ENCODE results near the gene STK32B.
"Not testable (repeated sequence)": the region's sequence is repeated elsewhere in the genome, so short reads cannot be mapped to it uniquely, and the experiment has no call there.

The STK32B gene

GRCh38 chr4:5249727-5250126 is 198.4 kb downstream of the STK32B start:
- DNase-seq: no peak
- TF ChIP-seq GATA1 (IDR thresholded peaks at IDR 0.05; ENCODE audit: low read depth, low read length) (no peak), POLR2A (IDR thresholded peaks at IDR 0.05; ENCODE audit: low read length) (no peak)

DNA sequence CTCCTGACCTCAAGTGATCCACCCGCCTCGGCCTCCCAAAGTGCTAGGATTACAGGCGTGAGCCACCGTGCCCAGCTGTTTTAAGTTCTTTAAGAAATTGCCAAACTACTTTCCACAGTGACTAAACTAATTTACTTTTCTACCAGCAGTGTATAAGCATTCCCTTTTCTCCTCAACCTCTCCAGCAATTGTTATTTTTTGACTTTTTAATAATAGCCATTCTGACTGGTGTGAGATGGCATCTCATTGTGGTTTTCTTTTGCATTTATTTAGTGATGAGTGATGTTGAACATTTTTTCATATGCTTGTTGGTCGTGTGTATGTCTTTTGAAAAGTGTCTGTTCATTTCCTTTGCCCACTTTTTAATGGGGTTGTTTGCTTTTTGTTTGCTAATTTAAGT is 199.3 kb downstream of the STK32B start:
- not testable (repeated sequence) for DNase-seq

- DNase-seq: no peak
- TF ChIP-seq POLR2A (IDR thresholded peaks at IDR 0.05; ENCODE audit: low read length) (no peak), GATA1 (IDR thresholded peaks at IDR 0.05; ENCODE audit: low read depth, low read length) (no peak)
Observed at GRCh38 chr4:5256421-5256820, 205.1 kb downstream of the STK32B start.

DNA sequence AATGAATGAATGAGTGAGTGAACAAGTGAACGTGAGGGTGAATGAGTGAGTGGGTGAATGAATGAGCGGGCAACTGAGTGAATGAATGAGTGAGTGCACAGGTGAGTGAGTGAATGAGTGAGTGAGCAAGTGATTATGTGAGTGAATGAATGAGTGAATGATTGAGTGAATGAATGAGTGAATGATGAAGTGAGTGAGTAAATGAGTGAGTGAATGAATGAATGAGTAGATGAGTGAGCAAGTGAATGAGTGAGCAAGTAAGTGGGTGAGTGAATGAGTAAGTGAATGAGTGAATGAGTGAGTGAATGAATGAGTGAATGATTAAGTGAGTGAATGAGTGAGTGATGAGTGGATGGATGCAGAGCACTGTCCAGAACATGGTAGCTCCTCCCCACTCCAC is 205.8 kb downstream of the STK32B start:
- TF ChIP-seq GATA1 (IDR thresholded peaks at IDR 0.05; ENCODE audit: low read depth, low read length) (no peak), POLR2A (IDR thresholded peaks at IDR 0.05; ENCODE audit: low read length) (no peak)
- no peak for DNase-seq

GRCh38 chr4:5259471-5259870 is 208.2 kb downstream of the STK32B start:
- no peak for TF ChIP-seq POLR2A (IDR thresholded peaks at IDR 0.05; ENCODE audit: low read length)
- TF ChIP-seq GATA1 (IDR thresholded peaks at IDR 0.05; ENCODE audit: low read depth, low read length): no peak
- no peak for DNase-seq

DNA sequence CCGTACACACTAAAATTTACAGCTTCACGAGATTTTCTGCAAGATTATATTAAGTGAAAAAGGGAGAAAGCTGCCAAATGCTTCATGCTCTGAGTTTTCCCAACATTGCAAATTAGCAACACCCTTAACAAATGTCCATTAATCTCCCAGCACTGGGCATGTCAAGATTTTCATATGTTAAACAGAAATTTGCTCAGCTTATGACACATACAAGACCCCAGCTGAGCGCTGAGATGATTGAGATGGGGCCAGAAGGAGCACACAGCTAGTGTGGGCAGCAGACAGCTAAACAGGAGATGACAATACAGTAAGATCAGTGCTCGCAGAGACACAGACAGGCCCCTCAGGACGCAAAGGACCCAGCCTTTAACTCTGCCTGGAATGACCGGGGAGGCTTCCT is 208.8 kb downstream of the STK32B start:
- DNase-seq: no peak
- TF ChIP-seq POLR2A (IDR thresholded peaks at IDR 0.05; ENCODE audit: low read length) (no peak), GATA1 (IDR thresholded peaks at IDR 0.05; ENCODE audit: low read depth, low read length) (no peak)

GRCh38 chr4:5261866-5262265 is 210.6 kb downstream of the STK32B start:
- no peak for DNase-seq
- TF ChIP-seq POLR2A (IDR thresholded peaks at IDR 0.05; ENCODE audit: low read length) (no peak), GATA1 (IDR thresholded peaks at IDR 0.05; ENCODE audit: low read depth, low read length) (no peak)

GRCh38 chr4:5266991-5267390 is 215.7 kb downstream of the STK32B start:
- no peak for TF ChIP-seq GATA1 (IDR thresholded peaks at IDR 0.05; ENCODE audit: low read depth, low read length)
- TF ChIP-seq POLR2A (IDR thresholded peaks at IDR 0.05; ENCODE audit: low read length): no peak
- no peak for DNase-seq

DNA sequence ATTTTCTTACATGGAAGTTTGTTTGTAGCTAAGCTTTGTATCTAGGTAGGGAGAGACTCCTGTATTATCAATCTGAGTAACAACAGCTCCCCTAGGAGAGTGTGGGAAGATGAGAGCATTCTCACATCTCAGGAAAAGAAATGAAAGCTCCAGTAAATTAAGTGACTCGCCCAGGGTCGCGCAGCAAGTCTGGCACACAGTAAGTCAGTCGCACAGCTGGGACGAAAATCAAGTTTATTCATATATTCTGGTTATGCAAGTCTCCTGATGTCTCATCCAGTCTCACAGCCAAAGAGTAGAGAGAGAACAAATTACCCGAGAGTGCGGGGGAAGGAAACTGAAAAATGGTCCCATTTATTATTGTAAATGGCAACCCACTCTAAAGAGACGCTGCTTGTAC is 216.1 kb downstream of the STK32B start:
- DNase-seq: no peak
- no peak for TF ChIP-seq GATA1 (IDR thresholded peaks at IDR 0.05; ENCODE audit: low read depth, low read length)
- TF ChIP-seq POLR2A (IDR thresholded peaks at IDR 0.05; ENCODE audit: low read length): no peak

GRCh38 chr4:5276475-5277075 is 225.3 kb downstream of the STK32B start:
- no peak for DNase-seq
- TF ChIP-seq GATA1 (IDR thresholded peaks at IDR 0.05; ENCODE audit: low read depth, low read length) (no peak), POLR2A (IDR thresholded peaks at IDR 0.05; ENCODE audit: low read length) (no peak)

DNA sequence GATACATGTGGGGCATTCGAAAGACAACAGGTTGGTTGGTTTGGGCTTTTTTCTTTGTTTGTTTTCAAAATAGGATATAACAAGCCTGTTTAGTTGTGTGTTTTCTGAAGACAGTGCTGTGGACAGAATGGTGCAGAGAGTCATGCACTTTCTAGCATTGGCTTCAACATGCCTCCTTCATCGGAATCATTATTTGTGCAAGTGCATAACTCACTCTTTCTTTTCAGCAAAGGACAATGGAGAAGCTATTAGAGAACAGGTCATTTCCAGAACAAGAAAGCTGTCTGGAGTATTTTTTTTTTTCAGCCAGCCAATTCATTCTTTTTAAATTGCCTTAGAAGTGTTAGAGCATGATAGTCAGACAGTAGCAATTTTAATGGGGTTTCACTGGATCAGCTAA is 225.8 kb downstream of the STK32B start:
- no peak for TF ChIP-seq GATA1 (IDR thresholded peaks at IDR 0.05; ENCODE audit: low read depth, low read length)
- no peak for TF ChIP-seq POLR2A (IDR thresholded peaks at IDR 0.05; ENCODE audit: low read length)

DNA sequence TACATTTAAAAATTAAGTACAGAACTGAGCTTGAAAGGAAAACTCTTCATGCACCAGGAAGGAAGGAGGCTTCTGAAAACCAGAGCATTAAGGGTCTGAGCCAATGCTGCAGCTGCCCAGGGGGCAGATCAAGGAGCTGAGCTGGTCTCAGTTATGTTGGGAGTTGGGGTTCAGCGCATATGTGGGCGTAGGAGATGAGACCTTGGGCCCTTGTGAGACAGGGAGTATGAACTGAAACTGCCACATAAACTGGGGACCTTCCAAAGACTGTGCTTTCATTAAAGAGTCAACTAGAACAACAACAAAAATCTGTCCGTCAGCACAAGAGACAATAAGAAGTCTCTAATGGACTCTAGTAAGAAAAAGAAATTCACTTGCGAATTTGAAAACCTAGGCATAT is 226.9 kb downstream of the STK32B start:
- TF ChIP-seq GATA1 (IDR thresholded peaks at IDR 0.05; ENCODE audit: low read depth, low read length): no peak
- DNase-seq: no peak

More for the DNA sequence above, 225.8 kb downstream of the STK32B start:
- no peak for DNase-seq

- DNase-seq: not testable (repeated sequence)
Observed at GRCh38 chr4:5280069-5280468, 228.8 kb downstream of the STK32B start.

DNA sequence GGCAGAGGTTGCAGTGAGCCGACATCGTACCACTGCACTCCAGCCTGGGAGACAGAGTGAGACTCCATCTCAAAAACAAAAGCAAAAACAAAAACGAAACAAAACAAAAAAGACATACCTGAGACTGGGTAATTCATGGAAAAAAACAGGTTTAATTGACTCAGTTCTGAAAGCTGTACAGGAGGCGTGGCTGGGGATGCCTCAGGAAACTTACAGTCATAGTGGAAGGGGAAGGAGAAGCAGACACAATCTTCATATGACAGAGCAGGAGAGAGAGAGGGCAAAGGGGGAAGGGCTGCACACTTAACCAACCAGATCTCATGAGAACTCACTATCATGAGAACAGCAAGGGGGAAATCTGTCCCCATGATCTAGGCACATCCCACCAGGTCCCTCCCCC is 229.5 kb downstream of the STK32B start:
- TF ChIP-seq POLR2A (IDR thresholded peaks at IDR 0.05; ENCODE audit: low read length) (no peak), GATA1 (IDR thresholded peaks at IDR 0.05; ENCODE audit: low read depth, low read length) (no peak)
- DNase-seq: no peak

DNA sequence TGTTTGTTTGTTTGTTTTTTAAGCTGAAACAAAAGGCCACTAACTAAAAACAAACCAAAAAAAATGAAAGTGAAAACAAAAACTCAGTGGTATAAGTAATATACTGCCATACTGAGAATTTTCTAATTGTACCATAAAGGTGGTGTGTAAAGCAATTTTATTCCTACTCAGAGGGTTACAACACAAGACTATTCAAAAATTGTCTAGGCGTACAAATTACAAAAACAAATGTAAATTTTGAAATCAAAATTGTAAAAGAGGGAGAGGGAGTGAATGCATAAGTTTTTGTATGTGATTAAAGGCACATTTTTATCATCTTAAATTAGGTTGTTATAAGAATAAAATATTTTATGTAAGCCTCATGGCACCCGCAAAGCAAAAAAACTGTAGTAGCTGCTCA is 232.6 kb downstream of the STK32B start:
- no peak for TF ChIP-seq POLR2A (IDR thresholded peaks at IDR 0.05; ENCODE audit: low read length)
- no peak for TF ChIP-seq GATA1 (IDR thresholded peaks at IDR 0.05; ENCODE audit: low read depth, low read length)
- DNase-seq: no peak

- TF ChIP-seq GATA1 (IDR thresholded peaks at IDR 0.05; ENCODE audit: low read depth, low read length) (no peak), POLR2A (IDR thresholded peaks at IDR 0.05; ENCODE audit: low read length) (no peak)
- no peak for DNase-seq
Observed at GRCh38 chr4:5284517-5284916, 233.2 kb downstream of the STK32B start.
